LNCAP (cell line): ENCODE results near the gene KIRREL3.

ENCODE experiments used
- CTCF ChIP-seq: fragments of 450-650 bp; IDR thresholded peaks from 2 replicates; pipeline ENCODE4 v1.5.1; 2017; ENCODE audit warnings: mild to moderate bottlenecking

Gene KIRREL3

GRCh38 chr11:126499131-126499752, 501.3 kb downstream of the KIRREL3 start:
- no peak for TF ChIP-seq CTCF

GRCh38 chr11:126498281-126498680, 502.3 kb downstream of the KIRREL3 start:
- TF ChIP-seq CTCF = no peak

GRCh38 chr11:126497581-126498122, 502.9 kb downstream of the KIRREL3 start:
- no peak for TF ChIP-seq CTCF

- TF ChIP-seq CTCF = no peak
Measured at GRCh38 chr11:126496576-126497337, 503.8 kb downstream of the KIRREL3 start.

GRCh38 chr11:126495281-126496220, 505.0 kb downstream of the KIRREL3 start:
- TF ChIP-seq CTCF = no peak

- no peak for TF ChIP-seq CTCF
Measured at GRCh38 chr11:126494831-126495230, 505.7 kb downstream of the KIRREL3 start.
